HepG2 (cell line): ENCODE data around the gene RIOK2. TPM values are rescaled to one million over a fixed set of nuclear protein-coding genes. Genes with fewer than 3 reads are reported as not detected.
A peak's percentile ranks its signal among the peaks of the same experiment; 100 is the strongest.

Experiments
- AKAP8 ChIP-seq: sonication (generic); formaldehyde crosslinking; IDR thresholded peaks from 2 replicates; pipeline ENCODE4 v1.5.1; 2020; ENCODE audit warnings: mild to moderate bottlenecking, missing genetic modification reagents
- GABPA ChIP-seq, 2 experiments: IDR thresholded peaks; 2 replicates each; pipeline ENCODE4 v1.6.1; 2011 to 2016; ENCODE audit warnings: low read depth in 2 of 2, low read length in 1 of 2, missing biosample characterization in 1 of 2, missing genetic modification characterization in 1 of 2
- HDAC2 ChIP-seq: sonication (generic); formaldehyde crosslinking; IDR thresholded peaks from 2 replicates; pipeline ENCODE4 v1.4.0; 2020; ENCODE audit warnings: missing genetic modification reagents
- HMG20A ChIP-seq: IDR thresholded peaks from 2 replicates; pipeline ENCODE4 v1.6.1; 2016; ENCODE audit warnings: borderline replicate concordance
- KDM6A ChIP-seq: IDR thresholded peaks from 2 replicates; pipeline ENCODE4 v1.6.1; 2016; ENCODE audit warnings: low read depth
- MAF1 ChIP-seq: sonication (generic); formaldehyde crosslinking; IDR thresholded peaks from 2 replicates; pipeline ENCODE4 v1.5.0; 2020; ENCODE audit warnings: missing genetic modification reagents, borderline replicate concordance
- PHF21A ChIP-seq: sonication (generic); formaldehyde crosslinking; IDR thresholded peaks from 2 replicates; pipeline ENCODE4 v1.5.0; 2020; ENCODE audit warnings: mild to moderate bottlenecking, missing genetic modification reagents
- SMAD1 ChIP-seq: sonication (generic); formaldehyde crosslinking; IDR thresholded peaks from 2 replicates; pipeline ENCODE4 v1.4.0; 2020; ENCODE audit warnings: missing genetic modification reagents, low read depth, mild to moderate bottlenecking, borderline replicate concordance
- SOX5 ChIP-seq: IDR thresholded peaks from 2 replicates; pipeline ENCODE4 v1.6.1; 2016; ENCODE audit warnings: borderline replicate concordance
- TCF7L2 ChIP-seq: IDR thresholded peaks from 2 replicates; pipeline ENCODE4 v1.6.1; 2011; ENCODE audit warnings: mild to moderate bottlenecking, low read depth, low read length, moderate library complexity
- ZBTB7A ChIP-seq: sonication (generic); formaldehyde crosslinking; IDR thresholded peaks from 2 replicates; pipeline ENCODE4 v1.8.0; 2022; ENCODE audit warnings: mild to moderate bottlenecking, missing genetic modification reagents
- ZNF20 ChIP-seq: sonication (generic); formaldehyde crosslinking; IDR thresholded peaks from 2 replicates; pipeline ENCODE4 v1.4.0; 2020; ENCODE audit warnings: mild to moderate bottlenecking, moderate library complexity, missing genetic modification reagents
- ZNF335 ChIP-seq: sonication (generic); formaldehyde crosslinking; IDR thresholded peaks from 2 replicates; pipeline ENCODE4 v1.4.0; 2020; ENCODE audit warnings: missing genetic modification reagents
- ZNF761 ChIP-seq: sonication (generic); formaldehyde crosslinking; conservative IDR thresholded peaks from 2 replicates; pipeline ENCODE4 v1.4.0; 2020; ENCODE audit warnings: mild to moderate bottlenecking, missing genetic modification reagents
- ZNF776 ChIP-seq: sonication (generic); formaldehyde crosslinking; IDR thresholded peaks from 2 replicates; pipeline ENCODE4 v1.4.0; 2020; ENCODE audit warnings: mild to moderate bottlenecking, missing genetic modification reagents
- polyA plus RNA-seq, 8 experiments: library from polyadenylated mRNA; depleted of rRNA in 3 of 8; stranded (reverse) in 7 of 8; unstranded in 1 of 8; fragments of >200 nt; fragmentation: Illumina TruSeq in 4 of 8; extraction: Trizol in 4 of 8; gene quantifications; 2 replicates each; pipeline versions ENCODE4 v1.2.1 to v1.2.3, GENCODE V29; 2011 to 2016; ENCODE audit warnings: low read depth in 4 of 8, missing spikeins in 1 of 8, mixed read lengths in 1 of 8; ENCODE audit not compliant: insufficient read depth in 1 of 8
- total RNA-seq, 5 experiments: library from RNA; depleted of rRNA; stranded (reverse); fragments of >200 nt; fragmentation: Illumina TruSeq; extraction: Trizol; gene quantifications; 2 replicates each; pipeline ENCODE4 v1.2.3, GENCODE V29; 2016; ENCODE audit warnings: low read depth in 1 of 5
- TF ChIP-seq, protein P1 (sequence below): conservative IDR thresholded peaks from 2 replicates; pipeline ENCODE4 v1.6.1; 2018; ENCODE audit warnings: missing genetic modification reagents
- TF ChIP-seq, protein P2 (sequence below): sonication (generic); formaldehyde crosslinking; IDR thresholded peaks from 2 replicates; pipeline ENCODE4 v1.8.1; 2022; ENCODE audit warnings: low read depth, mild to moderate bottlenecking, missing genetic modification reagents
- TF ChIP-seq, protein P3 (sequence below): sonication (generic); formaldehyde crosslinking; IDR thresholded peaks from 2 replicates; pipeline ENCODE4 v1.4.0; 2020; ENCODE audit warnings: mild to moderate bottlenecking, missing genetic modification reagents
- TF ChIP-seq, protein P4 (sequence below): IDR thresholded peaks from 2 replicates; pipeline ENCODE4 v1.6.1; 2016; ENCODE audit warnings: low read depth, borderline replicate concordance
- TF ChIP-seq, protein P5 (sequence below): sonication (generic); formaldehyde crosslinking; IDR thresholded peaks from 2 replicates; pipeline ENCODE4 v1.5.0; 2020; ENCODE audit warnings: missing genetic modification reagents
- TF ChIP-seq, protein P6 (sequence below): sonication (generic); formaldehyde crosslinking; IDR thresholded peaks from 2 replicates; pipeline ENCODE4 v1.9.0; 2021; ENCODE audit warnings: missing genetic modification reagents, borderline replicate concordance
- TF ChIP-seq, protein P7 (sequence below): sonication (generic); formaldehyde crosslinking; IDR thresholded peaks from 2 replicates; pipeline ENCODE4 v1.5.0; 2020; ENCODE audit warnings: mild to moderate bottlenecking, missing genetic modification reagents

Gene RIOK2
- total and polyA plus RNA-seq, 2 of the 13 experiments (the other 11 are each of a cell fraction or from before 2014, with no cell fraction given) = 8.1 to 46.6 TPM

DNA sequence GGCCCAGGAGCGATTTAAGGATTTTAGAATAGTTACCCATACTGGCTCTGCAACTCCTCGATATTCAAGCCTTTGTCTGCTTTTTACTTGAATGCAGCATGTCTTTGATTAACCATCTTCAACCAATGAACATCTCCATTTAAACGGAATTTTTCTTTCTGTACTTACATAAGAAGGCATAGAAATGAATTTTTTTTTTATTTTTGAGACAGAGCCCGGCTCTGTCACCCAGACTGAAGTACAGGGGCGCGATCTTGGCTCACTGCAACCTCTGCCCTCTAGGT lies 825 bp upstream of the RIOK2 start (continued):
- TF ChIP-seq ZNF776 (CRISPR knock-in tag) (no peak; the same call in 1 of the 2 replicates), HMG20A (CRISPR knock-in tag) (no peak), SOX5 (CRISPR knock-in tag) (no peak), ZNF20 (CRISPR knock-in tag) (0 out of 2 replicates have a peak, but pooled peaks have one; percentile 61), ZBTB7A (CRISPR knock-in tag) (no peak), ZNF761 (CRISPR knock-in tag) (no peak), SMAD1 (no peak), PHF21A (no peak), ZNF335 (no peak), HDAC2 (0 out of 2 replicates have a peak, but pooled peaks have one; percentile 0), MAF1 (CRISPR knock-in tag) (no peak), GABPA (IDR thresholded peaks at IDR 0.05; ENCODE audit: low read depth, low read length) (no peak), GABPA (CRISPR knock-in tag; IDR thresholded peaks at IDR 0.05; ENCODE audit: low read depth) (no peak), TCF7L2 (no peak), KDM6A (no peak), AKAP8 (CRISPR knock-in tag) (no peak)
- TF ChIP-seq, protein P1, sequence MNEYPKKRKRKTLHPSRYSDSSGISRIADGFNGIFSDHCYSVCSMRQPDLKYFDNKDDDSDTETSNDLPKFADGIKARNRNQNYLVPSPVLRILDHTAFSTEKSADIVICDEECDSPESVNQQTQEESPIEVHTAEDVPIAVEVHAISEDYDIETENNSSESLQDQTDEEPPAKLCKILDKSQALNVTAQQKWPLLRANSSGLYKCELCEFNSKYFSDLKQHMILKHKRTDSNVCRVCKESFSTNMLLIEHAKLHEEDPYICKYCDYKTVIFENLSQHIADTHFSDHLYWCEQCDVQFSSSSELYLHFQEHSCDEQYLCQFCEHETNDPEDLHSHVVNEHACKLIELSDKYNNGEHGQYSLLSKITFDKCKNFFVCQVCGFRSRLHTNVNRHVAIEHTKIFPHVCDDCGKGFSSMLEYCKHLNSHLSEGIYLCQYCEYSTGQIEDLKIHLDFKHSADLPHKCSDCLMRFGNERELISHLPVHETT = no peak
- TF ChIP-seq, protein P2, sequence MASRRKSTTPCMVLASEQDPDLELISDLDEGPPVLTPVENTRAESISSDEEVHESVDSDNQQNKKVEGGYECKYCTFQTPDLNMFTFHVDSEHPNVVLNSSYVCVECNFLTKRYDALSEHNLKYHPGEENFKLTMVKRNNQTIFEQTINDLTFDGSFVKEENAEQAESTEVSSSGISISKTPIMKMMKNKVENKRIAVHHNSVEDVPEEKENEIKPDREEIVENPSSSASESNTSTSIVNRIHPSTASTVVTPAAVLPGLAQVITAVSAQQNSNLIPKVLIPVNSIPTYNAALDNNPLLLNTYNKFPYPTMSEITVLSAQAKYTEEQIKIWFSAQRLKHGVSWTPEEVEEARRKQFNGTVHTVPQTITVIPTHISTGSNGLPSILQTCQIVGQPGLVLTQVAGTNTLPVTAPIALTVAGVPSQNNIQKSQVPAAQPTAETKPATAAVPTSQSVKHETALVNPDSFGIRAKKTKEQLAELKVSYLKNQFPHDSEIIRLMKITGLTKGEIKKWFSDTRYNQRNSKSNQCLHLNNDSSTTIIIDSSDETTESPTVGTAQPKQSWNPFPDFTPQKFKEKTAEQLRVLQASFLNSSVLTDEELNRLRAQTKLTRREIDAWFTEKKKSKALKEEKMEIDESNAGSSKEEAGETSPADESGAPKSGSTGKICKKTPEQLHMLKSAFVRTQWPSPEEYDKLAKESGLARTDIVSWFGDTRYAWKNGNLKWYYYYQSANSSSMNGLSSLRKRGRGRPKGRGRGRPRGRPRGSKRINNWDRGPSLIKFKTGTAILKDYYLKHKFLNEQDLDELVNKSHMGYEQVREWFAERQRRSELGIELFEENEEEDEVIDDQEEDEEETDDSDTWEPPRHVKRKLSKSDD (CRISPR knock-in tag) = 0 out of 2 replicates have a peak, but pooled peaks have one; percentile 47
- TF ChIP-seq, protein P3, sequence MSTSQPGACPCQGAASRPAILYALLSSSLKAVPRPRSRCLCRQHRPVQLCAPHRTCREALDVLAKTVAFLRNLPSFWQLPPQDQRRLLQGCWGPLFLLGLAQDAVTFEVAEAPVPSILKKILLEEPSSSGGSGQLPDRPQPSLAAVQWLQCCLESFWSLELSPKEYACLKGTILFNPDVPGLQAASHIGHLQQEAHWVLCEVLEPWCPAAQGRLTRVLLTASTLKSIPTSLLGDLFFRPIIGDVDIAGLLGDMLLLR (CRISPR knock-in tag) = no peak
- TF ChIP-seq, protein P4, sequence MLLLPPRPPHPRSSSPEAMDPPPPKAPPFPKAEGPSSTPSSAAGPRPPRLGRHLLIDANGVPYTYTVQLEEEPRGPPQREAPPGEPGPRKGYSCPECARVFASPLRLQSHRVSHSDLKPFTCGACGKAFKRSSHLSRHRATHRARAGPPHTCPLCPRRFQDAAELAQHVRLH = no peak
- TF ChIP-seq, protein P5, sequence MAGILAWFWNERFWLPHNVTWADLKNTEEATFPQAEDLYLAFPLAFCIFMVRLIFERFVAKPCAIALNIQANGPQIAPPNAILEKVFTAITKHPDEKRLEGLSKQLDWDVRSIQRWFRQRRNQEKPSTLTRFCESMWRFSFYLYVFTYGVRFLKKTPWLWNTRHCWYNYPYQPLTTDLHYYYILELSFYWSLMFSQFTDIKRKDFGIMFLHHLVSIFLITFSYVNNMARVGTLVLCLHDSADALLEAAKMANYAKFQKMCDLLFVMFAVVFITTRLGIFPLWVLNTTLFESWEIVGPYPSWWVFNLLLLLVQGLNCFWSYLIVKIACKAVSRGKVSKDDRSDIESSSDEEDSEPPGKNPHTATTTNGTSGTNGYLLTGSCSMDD = no peak
- TF ChIP-seq, protein P6, sequence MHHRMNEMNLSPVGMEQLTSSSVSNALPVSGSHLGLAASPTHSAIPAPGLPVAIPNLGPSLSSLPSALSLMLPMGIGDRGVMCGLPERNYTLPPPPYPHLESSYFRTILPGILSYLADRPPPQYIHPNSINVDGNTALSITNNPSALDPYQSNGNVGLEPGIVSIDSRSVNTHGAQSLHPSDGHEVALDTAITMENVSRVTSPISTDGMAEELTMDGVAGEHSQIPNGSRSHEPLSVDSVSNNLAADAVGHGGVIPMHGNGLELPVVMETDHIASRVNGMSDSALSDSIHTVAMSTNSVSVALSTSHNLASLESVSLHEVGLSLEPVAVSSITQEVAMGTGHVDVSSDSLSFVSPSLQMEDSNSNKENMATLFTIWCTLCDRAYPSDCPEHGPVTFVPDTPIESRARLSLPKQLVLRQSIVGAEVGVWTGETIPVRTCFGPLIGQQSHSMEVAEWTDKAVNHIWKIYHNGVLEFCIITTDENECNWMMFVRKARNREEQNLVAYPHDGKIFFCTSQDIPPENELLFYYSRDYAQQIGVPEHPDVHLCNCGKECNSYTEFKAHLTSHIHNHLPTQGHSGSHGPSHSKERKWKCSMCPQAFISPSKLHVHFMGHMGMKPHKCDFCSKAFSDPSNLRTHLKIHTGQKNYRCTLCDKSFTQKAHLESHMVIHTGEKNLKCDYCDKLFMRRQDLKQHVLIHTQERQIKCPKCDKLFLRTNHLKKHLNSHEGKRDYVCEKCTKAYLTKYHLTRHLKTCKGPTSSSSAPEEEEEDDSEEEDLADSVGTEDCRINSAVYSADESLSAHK (CRISPR knock-in tag) = no peak
- TF ChIP-seq, protein P7, sequence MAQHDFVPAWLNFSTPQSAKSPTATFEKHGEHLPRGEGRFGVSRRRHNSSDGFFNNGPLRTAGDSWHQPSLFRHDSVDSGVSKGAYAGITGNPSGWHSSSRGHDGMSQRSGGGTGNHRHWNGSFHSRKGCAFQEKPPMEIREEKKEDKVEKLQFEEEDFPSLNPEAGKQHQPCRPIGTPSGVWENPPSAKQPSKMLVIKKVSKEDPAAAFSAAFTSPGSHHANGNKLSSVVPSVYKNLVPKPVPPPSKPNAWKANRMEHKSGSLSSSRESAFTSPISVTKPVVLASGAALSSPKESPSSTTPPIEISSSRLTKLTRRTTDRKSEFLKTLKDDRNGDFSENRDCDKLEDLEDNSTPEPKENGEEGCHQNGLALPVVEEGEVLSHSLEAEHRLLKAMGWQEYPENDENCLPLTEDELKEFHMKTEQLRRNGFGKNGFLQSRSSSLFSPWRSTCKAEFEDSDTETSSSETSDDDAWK (CRISPR knock-in tag) = no peak
